Activated CD4-positive, alpha-beta T cell treated with anti-CD3 and anti-CD28 coated beads, Interleukin-2, amount 50 U/mL, for 4 hours (primary cell): ENCODE data around the gene SWAP70.
"Not testable (repeated sequence)": the region's sequence is repeated elsewhere in the genome, so short reads cannot be mapped to it uniquely, and the experiment has no call there.

Source experiments
- DNase-seq, 2 experiments: peaks; one replicate each; pipeline ENCODE4 v3.0.0-alpha.2; 2020

SWAP70 gene

DNA sequence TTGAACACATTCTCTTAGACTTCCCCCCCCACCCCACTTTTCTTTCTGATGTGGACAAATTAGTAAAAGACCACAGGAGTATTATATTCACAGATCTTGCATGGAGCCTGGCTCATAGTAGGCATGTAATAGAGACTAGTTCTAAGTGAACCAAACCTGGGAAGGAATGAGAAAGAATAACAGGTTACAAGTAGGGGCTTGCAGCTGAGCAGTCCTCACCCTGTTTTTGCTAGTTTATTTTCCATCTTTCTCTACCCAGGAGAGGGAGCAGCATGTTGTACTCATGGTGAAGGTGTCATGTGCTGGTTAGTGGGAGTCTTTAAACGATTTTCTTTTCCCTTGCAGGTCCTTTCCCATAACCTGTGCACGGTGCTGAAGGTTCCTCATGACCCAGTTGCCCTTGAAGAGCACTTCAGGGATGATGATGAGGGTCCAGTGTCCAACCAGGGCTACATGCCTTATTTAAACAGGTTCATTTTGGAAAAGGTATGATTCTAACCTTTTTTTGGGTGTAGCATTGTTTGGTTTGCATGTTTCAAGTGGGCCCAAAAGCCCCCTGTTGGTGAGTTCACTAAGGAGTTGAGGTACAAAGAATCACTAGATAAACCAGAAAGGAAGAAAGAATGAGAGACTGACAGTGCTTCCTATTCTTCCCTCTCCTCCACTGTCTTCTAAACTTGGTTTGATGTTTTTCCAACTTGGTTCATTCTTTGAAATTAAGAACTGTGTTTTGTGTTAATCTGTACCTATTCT is 30.1 kb downstream of the SWAP70 start:
- no peak for DNase-seq

DNA sequence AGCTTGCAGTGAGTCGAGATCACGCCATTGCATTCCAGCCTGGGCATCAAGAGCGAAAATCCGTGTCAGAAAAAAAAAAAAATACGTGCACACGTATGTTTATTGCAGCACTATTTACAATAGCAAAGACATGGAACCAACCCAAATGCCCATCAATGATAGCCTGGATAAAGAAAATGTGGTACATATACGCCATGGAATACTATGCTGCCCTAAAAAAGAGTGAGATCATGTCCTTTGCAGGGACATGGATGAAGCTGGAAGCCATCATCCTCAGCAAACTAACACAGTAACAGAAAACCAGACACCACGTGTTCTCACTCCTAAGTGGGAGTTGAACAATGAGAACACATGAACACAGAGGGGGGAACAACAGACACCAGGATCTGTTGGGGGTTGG is 31.4 kb downstream of the SWAP70 start:
- DNase-seq: not testable (repeated sequence)

DNA sequence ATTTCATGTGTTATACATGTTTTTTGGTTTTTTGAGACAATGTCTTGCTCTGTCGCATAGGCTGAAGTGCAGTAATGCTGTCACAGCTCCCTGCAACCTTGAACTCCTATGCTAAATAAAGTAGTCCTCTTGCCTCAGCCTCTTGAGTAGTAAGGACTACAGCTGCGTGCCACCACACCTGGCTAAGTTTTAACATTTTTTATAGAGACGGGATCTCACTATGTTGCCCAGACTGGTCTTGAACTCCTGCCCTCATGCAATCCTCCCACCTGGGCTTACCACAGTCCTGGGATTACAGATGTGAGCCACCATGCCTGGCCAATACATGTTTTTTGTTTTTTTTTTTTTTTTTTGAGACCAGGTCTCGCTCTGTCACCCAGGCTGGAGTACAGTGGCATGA is 33.9 kb downstream of the SWAP70 start:
- DNase-seq: no peak

DNA sequence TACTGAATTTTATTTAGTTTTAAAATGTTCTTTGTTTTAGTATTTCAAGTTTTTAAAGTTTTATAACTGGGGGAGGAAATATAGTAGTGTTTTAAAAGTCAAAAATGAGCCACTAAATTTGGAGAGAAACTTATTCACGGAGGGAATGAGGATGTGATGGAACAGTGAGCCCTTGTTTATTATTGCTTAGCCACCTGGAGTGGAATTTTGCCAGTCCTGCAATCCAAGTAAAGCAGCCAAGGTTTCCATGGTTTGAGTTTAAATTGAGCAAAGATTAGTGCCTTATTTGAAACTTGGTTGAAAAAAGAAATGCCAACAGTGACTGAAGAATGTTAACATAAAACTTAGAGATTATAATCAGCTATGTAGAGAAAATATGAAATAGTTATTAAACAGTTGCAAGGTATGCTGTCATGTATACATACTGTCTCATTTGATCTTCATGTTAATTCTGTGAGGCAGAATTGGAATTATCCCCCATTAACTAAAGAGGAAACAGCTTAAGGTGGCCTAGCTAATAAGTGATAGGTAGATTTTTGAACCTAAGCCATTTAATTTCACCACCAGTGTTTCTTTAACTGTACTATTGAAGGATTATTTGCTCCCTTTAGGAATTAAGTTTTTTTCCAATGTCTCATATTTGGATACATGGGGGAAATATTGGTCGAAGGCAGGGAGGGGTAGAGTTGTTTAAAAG is 36.4 kb downstream of the SWAP70 start:
- no peak for DNase-seq

DNA sequence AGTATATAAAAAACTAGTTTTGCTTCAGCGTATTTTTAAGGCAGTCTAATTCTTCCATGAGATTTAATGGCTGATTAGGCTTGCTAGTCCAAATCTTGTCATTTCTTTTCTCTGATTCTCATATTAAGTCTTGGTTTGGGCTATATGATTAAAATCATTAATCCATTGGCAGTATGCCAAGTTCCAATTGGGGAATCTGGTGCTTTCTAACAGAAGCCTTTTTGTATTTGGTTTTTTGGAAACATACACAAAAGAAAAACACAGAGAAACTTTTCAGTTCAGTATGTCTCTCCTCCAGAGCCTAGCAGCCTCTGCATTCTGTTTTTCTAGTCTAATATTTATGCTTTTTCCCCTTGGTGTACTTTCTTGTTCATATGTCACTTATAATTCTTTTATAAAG is 37.9 kb downstream of the SWAP70 start:
- no peak for DNase-seq

DNA sequence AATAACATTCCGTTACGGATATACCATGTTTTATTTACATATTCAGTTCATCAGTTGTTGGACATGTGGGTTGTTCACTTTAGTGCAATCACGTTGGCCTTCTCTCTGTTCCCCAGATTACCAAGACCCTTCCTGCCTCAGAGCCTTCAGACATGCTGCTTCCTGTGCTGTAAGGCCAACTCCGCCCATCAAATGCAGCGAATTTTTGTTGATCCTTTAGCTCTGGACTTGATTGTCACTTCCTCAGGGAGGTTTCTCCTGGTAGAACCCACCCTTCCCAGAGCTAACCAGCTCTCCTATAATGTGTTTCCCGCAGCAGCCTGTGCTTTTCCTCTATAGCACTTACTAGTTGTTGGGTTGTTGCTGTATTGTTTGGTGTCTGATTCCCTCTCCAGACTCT is 39.4 kb downstream of the SWAP70 start:
- DNase-seq: no peak

DNA sequence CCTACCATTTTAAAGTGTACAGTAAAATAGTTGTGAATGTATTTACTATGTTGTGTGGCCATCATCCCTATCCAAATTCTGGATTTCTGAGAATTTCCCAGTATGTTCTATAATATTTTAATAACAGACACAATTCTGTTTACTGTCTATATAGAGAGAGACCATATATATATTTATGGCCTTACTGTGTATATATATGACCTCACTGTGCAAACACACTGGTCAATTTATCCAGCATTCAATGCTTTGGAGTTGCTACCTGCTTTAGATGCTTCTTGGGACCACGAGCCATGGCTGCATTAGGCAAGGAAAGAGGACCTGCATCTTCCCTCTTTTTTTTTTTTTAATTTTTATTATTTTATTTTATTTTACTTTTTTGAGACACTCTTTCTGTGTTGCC is 40.2 kb downstream of the SWAP70 start:
- no peak for DNase-seq

DNA sequence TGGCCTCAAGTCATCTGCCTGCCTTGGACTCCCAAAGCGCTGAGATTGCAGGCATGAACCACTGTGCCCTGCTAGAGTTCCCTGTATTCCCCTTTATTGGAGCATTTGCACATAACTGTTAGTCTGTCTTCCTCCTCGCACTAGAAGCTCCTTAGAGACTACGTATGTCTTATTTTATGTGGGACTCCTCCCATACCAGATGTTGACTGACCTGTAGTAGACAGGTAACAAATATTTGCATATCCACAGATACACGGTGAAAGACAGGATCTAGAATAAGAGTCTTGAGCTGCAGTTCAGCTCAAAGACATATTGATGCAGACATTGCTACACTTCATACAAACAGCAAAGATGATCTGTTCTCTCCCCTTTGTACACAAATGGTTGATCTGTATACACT is 40.7 kb downstream of the SWAP70 start:
- no peak for DNase-seq

DNA sequence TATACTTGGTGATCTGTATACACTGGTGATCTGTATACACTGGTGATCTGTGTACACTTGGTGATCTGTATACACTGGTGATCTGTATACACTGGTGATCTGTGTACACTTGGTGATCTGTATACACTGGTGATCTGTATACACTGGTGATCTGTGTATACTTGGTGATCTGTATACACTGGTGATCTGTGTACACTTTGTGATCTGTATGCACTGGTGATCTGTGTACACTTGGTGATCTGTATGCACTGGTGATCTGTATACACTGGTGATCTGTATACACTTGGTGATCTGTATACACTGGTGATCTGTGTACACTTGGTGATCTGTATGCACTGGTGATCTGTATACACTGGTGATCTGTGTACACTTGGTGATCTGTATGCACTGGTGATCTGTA is 41.5 kb downstream of the SWAP70 start:
- not testable (repeated sequence) for DNase-seq

DNA sequence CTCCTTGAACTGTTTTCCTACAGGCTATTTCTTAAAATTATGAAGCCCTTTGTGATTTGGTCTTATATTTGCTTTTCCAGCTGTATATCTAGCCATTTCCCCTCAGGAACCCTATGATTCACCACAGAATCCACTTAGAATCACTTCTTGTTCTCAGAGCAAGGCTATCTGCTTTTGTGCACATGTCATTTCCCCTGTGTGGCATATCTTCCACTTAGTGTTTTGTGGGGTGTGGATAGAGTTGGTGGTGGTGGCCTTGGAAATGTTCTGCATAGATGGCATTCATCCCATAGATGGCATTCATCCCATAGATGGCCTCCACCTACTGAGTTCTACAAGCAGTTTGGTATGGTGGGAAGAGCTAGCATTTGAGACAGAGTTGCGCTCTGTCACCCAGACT is 44.7 kb downstream of the SWAP70 start:
- DNase-seq: no peak

DNA sequence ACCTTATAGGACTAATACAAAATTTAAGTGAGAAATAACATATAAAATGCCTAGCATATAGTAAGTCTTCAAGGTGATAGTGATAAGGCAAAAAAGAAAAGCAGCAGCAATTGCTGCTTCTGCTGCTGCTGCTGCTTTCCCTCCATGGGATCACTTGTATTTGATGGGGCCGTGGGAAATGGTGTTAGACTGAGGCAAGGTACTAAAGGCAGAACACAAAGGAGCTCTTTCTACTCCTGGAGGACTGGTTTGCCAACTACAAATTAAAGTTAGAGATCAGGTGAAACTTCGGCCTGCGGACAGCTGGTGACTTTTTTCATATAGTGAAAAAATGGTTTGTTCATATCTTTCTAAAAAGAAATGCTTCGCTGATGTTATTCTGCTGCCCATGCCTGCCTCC is 46.3 kb downstream of the SWAP70 start:
- DNase-seq: no peak

DNA sequence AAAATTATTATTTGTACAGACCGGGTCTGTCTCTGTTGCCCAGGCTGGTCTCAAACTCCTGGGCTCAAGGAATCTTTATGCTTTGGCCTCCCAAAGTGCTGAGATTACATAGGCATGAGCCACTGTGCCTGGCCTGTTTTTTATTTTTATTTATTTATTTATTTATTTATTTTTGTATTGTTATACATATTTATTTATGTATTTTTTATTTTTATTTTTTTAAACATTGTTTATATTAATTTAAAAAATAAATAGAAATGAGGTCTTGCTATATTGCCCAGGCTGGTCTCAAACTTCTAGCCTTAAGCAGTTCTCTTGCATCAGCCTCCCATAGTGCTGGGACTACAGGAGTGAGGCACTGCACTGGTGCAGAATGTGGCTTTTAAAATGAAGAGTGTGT is 47.0 kb downstream of the SWAP70 start:
- no peak for DNase-seq

DNA sequence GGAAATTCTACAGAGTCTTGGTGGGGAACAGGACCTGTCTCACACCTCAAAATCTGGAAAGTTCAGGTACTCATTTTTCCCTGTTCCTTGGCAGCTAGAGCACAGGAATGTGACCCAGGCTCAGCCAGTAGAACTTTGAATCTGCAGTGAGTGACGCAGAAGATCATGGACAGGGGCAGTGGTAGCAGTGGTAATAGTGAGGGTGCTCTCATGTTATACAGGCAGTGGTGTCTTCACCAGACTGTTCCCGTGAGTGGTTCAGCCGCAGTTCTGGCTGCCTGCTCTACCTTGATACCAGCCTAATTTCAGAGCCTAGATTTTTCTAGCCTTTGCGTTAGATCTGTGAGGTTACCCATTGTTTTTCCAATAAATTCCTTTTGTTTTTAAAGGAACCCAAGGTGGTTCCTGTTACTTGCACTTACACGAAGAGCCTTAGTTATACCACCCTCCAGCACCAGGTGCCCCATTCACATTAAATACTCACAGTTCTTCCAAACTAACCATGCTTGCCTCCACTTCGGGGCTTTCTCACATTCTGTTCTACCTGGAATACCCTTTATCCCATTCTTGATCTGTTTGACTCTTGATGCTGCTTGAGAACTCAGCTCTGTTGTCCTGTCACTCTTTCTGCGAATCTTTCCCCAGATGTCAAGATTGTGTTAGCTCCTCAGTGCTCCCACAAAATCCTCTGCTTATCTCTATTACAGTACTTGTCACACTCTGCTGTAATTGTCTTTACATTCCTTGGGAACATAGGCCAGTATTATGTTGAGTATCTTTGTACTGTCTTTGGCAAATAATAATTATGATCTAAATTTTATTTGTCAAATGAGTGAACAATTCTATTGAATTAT is 47.8 kb downstream of the SWAP70 start:
- no peak for DNase-seq

DNA sequence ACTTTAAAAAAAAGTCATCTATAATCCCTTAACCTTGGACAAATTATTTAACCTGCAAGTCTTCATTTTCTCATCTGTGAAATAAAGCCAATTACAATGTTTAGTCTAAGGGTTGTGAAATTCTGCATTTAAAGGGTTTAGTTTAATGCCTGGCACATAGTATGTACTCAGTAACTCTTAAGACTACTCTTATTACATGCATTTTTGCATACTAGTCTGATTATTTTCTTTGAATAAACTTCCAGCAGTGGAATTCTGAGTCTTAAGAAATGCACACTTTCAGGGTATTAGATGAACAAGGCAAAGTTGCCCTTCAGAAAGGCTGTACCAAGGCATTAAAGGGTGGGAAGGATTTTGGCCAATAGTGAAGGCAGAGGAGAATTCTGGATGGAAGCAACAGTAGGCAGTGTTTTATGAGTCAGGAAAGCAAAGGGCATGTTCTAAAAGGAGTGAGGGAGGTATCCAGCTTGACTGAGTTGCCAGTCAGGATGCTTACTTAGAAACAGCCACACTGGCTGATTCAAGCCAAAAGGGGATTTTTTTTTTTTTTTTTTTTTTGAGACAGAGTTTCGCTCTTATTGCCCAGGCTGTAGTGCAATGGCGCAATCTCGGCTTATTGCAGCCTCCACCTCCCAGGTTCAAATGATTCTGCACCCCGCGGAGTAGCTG is 50.5 kb downstream of the SWAP70 start:
- DNase-seq: no peak

DNA sequence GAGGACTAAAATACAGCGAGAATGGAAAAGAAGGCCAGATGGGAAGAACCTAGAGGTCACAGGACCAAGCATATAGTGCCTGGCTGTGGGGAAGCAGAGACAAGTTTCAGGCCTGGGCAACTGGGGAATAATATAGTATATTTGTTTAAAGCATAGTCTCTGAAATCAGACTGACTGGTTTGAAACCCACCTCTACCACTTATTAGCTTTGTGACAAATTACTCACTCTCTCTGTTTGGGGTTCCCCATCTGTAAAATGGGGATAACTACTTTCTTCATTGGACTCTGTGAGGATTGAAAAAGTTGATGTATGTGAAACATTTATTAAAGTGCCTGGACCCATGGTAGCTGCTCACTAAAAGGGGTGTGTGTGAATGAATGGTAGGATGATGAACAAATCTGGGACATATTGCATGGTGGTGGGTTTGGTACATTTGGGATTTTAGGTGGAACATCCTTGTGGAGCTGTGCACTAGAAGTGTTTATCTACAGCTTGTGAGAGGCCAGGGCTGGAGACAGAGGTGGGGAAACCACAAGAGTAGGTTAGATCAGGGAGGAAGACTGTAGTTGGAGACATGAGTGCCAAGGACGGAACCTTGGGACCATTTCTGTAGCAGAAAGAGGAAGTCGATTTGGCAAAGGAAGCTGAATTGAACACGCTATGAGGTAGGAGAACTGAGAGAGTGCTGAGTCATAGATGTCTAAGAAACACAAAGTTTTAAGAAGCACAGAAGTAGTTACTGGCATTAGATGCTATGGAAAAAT is 52.6 kb downstream of the SWAP70 start:
- DNase-seq: no peak

DNA sequence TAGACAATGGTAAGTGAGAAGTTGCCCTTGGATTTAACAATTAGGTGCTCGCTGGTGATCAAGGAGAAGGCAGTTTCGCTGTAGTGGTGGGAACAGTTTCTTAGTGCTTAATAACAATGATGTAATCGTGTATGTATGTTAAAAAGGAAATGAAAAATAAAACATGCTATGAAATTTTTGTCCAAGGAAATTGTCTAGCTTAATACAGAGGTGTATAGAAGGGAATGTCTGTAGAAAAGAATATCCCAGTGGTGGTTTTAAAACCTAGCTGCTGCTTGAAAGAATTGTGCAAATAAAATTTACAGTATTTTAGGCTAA is 53.1 kb downstream of the SWAP70 start:
- no peak for DNase-seq

DNA sequence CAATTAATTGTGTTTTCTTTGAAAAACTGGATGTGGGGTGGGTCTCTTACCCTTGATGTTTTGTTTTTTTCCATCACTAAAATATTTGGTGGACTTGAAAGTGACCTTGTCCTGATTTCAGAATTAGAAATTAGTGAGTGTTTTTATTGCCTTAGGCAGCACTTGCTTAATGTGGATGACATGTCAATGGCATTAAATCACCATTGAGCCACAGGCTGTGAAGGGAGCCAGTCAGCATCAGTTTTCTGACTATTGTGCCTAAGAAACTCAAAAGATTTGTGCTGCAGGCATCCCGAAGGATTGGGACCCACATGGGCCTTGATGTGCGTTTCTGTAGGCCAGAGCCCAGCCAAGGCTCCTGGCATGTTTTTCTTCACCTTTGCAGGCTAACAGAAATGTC is 53.8 kb downstream of the SWAP70 start:
- DNase-seq: no peak

DNA sequence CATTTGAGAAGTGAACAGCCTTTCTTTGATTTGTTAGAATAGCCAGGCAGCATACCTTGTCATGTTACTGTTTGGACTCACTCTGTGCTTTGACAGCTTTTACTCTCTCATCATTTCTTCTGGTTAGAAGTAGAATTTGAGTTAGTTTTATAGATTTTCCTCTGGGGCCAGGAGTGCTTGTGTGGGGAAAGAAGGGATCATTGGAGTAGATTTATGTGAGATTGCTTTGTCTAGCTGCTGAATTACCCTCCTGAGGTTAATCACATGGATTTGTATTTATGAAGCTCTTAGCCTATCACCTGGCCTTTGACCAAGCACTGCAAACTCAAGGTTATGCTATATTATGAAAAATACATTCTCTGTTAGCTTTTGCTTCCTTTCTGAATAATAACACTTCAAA is 54.3 kb downstream of the SWAP70 start:
- no peak for DNase-seq

DNA sequence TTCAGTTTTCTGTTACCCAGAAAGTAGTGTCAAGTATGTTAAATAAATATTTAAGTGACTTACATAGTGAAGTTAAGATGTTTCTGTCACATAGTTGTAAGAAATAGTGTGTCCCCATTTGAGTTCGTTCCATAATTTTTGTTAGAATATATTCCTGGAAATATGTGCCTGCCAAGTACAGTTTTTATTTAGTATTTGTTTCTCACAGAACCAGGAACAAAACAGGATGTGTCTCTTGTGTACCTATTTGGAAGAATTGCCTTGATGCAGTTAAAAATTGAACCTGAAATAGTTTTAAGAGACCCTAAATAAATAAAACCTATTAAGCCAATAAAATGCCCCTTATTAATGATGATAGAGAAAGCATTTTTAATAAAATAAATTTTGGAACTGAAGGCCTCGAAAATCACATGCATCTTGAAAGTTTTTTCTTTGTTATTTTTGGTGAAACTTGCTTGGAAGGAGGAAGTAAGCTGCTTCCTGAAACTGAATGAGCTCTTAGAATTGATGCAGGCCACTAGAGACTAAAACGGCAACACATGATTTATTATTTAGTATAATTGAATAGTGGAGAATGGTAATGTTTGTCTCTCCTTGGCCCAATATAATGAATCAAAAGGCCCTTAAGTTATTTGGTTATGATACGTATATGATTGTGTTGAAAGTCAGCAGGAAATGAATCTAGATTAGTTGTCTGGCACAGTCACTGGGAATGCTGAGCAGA is 55.9 kb downstream of the SWAP70 start:
- no peak for DNase-seq

DNA sequence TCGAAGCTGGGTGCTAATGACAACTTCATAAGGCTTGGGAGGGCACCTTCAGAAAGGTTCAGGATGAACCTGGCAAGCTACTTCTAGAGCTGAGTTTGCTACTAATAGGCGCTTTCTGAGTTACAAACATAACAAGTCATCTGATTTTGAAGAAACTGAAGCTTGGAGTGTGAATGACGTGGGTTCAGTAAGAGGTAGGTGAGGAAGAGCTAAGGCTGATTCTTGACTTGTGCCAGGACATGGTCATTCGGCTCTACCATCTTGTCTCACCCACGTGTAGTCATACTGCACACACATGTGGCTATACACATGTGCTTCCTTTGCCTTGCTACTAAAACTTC is 56.4 kb downstream of the SWAP70 start:
- DNase-seq: no peak

DNA sequence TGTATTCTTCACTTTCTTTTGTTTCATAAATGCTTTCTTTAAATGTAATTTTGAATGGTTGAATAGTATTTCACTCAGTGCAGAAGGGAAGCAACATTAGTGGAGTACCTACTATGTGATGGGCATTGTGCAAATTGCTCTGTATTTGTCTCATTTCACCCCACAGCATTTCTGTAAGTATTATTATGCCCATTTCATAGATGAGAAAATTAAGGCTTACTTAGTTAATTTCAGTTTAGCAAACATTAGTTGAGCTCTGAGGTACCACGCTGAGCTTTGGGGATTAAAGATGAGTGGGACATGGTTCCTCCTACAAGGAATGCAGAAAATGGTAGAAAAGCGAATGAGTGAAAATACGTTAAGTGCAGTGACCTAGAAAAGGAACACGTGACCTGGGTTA is 58.1 kb downstream of the SWAP70 start:
- DNase-seq: no peak

DNA sequence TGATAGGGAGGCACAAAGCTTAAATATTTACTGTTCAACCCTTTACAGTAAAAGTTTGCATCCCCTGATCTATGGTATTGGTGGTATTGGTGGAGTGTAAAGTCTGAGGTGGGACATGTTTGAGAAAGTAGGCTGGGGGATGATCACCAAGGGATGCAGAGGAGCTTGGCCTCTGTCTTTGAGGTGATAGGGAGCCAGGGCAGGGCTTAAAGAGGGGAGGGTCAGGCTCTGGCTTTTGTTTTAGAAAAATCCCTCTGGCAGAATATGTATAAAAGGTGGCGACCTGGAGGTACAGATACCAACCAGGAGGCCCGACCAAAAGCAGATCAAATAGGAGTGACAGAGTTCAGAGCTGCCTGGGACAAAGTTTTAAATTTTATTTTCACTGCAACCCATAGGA is 59.0 kb downstream of the SWAP70 start:
- DNase-seq: no peak
